HEK293 (cell line): ENCODE data around the gene TCEAL4.

Source experiments
- CTCF ChIA-PET: fragments of 350-600 bp; formaldehyde crosslinking; extraction: SDS; loops from one replicate; lab custom pipeline; 2021; ENCODE audit warnings: antibody characterized with exemption; lab: Yijun Ruan, JAX
- POLR2A ChIA-PET: fragments of 300-600 bp; formaldehyde crosslinking; extraction: SDS; loops from one replicate; lab custom pipeline; 2020; ENCODE audit warnings: antibody characterized with exemption, inconsistent platforms; lab: Yijun Ruan, JAX
- H3K27ac ChIP-seq: fragments of 200-500 bp; sonication (Bioruptor generic); 2 replicates; pipeline ENCODE4 v1.5.1; 2014; ENCODE audit warnings: low read depth, low read length, control low read depth, inconsistent platforms; ENCODE audit errors: extremely low read depth
- H3K36me3 ChIP-seq, 2 experiments: fragments of 200-500 bp in 1 of 2; sonication (Bioruptor generic) in 1 of 2; 1 replicate in 1 of 2; 2 replicates in 1 of 2; pipeline ENCODE4 v1.5.1; 2014 to 2017; ENCODE audit warnings: inconsistent platforms in 2 of 2, low read length in 2 of 2; ENCODE audit not compliant: control insufficient read depth in 2 of 2, insufficient read depth in 1 of 2
- H3K4me1 ChIP-seq: fragments of 200-500 bp; sonication (Bioruptor generic); 2 replicates; pipeline ENCODE4 v1.5.1; 2014; ENCODE audit warnings: mild to moderate bottlenecking, low read length, inconsistent platforms; ENCODE audit not compliant: control insufficient read depth, insufficient read depth
- H3K4me3 ChIP-seq: 2 replicates; pipeline ENCODE4 v1.5.1; 2011; ENCODE audit warnings: low read depth, mild to moderate bottlenecking, control low read depth, low read length, moderate library complexity
- H3K9me3 ChIP-seq: fragments of 200-500 bp; sonication (Bioruptor generic); 2 replicates; pipeline ENCODE4 v1.5.1; 2014; ENCODE audit warnings: low read depth, low read length, inconsistent platforms; ENCODE audit not compliant: control insufficient read depth, insufficient read depth
- BCL11B ChIP-seq: fragments of 450-650 bp; formaldehyde crosslinking; IDR thresholded peaks from 2 replicates; pipeline ENCODE4 v1.5.1; 2016; ENCODE audit warnings: low read depth, missing biosample characterization, missing genetic modification characterization
- HIC1 ChIP-seq: fragments of 450-650 bp; formaldehyde crosslinking; IDR thresholded peaks from 2 replicates; pipeline ENCODE4 v1.5.1; 2016; ENCODE audit warnings: missing biosample characterization, missing genetic modification characterization
- KLF8 ChIP-seq: fragments of 450-650 bp; formaldehyde crosslinking; IDR thresholded peaks from 2 replicates; pipeline ENCODE4 v1.5.1; 2016; ENCODE audit warnings: missing biosample characterization, missing genetic modification characterization
- PATZ1 ChIP-seq: fragments of 450-650 bp; formaldehyde crosslinking; IDR thresholded peaks from 2 replicates; pipeline ENCODE4 v1.5.1; 2016; ENCODE audit warnings: missing biosample characterization, missing genetic modification characterization
- PRDM1 ChIP-seq: fragments of 450-650 bp; formaldehyde crosslinking; IDR thresholded peaks from 2 replicates; pipeline ENCODE4; 2016; ENCODE audit warnings: missing biosample characterization, missing genetic modification characterization
- SCRT1 ChIP-seq: fragments of 450-650 bp; formaldehyde crosslinking; IDR thresholded peaks from 2 replicates; pipeline ENCODE4 v1.5.1; 2016; ENCODE audit warnings: missing biosample characterization, missing genetic modification characterization, borderline replicate concordance
- SETDB1 ChIP-seq: IDR thresholded peaks from one replicate; pipeline ENCODE4 v1.6.1; 2017; ENCODE audit warnings: mild to moderate bottlenecking, low read length, moderate library complexity, mixed read lengths; ENCODE audit not compliant: insufficient read length
- TRIM28 ChIP-seq: IDR thresholded peaks from 2 replicates; pipeline ENCODE4 v1.6.1; 2011; ENCODE audit warnings: low read length, control low read depth, borderline replicate concordance
- ZNF10 ChIP-seq: fragments of 450-650 bp; formaldehyde crosslinking; IDR thresholded peaks from 2 replicates; pipeline ENCODE4 v1.5.1; 2017; ENCODE audit warnings: missing biosample characterization, missing genetic modification characterization
- ZNF112 ChIP-seq: fragments of 450-650 bp; formaldehyde crosslinking; IDR thresholded peaks from 2 replicates; pipeline ENCODE4 v1.5.0; 2017; ENCODE audit warnings: missing biosample characterization, missing genetic modification characterization
- ZNF132 ChIP-seq: fragments of 450-650 bp; formaldehyde crosslinking; IDR thresholded peaks from 2 replicates; pipeline ENCODE4 v1.5.1; 2017; ENCODE audit warnings: missing biosample characterization, missing genetic modification characterization, borderline replicate concordance
- ZNF133 ChIP-seq: fragments of 450-650 bp; formaldehyde crosslinking; IDR thresholded peaks from 2 replicates; pipeline ENCODE4 v1.5.1; 2016; ENCODE audit warnings: missing biosample characterization, missing genetic modification characterization
- ZNF148 ChIP-seq: fragments of 450-650 bp; formaldehyde crosslinking; IDR thresholded peaks from 2 replicates; pipeline ENCODE4 v1.5.0; 2017; ENCODE audit warnings: missing biosample characterization, missing genetic modification characterization, borderline replicate concordance
- ZNF157 ChIP-seq: fragments of 450-650 bp; formaldehyde crosslinking; IDR thresholded peaks from 2 replicates; pipeline ENCODE4 v1.5.1; 2016; ENCODE audit warnings: missing biosample characterization, missing genetic modification characterization
- ZNF175 ChIP-seq: fragments of 450-650 bp; formaldehyde crosslinking; IDR thresholded peaks from 2 replicates; pipeline ENCODE4 v1.5.1; 2016; ENCODE audit warnings: missing biosample characterization, missing genetic modification characterization
- ZNF513 ChIP-seq: fragments of 450-650 bp; IDR thresholded peaks from 2 replicates; pipeline ENCODE4 v1.5.1; 2018; ENCODE audit warnings: missing biosample characterization, missing genetic modification characterization
- ZNF549 ChIP-seq: fragments of 450-650 bp; IDR thresholded peaks from 2 replicates; pipeline ENCODE4 v1.5.1; 2018; ENCODE audit warnings: missing biosample characterization, missing genetic modification characterization, mild to moderate bottlenecking, inconsistent platforms, moderate library complexity
- ZNF629 ChIP-seq: fragments of 450-650 bp; formaldehyde crosslinking; IDR thresholded peaks from 2 replicates; pipeline ENCODE4 v1.5.1; 2017; ENCODE audit warnings: missing biosample characterization, missing genetic modification characterization
- ZSCAN23 ChIP-seq: fragments of 450-650 bp; formaldehyde crosslinking; IDR thresholded peaks from 2 replicates; pipeline ENCODE4 v1.5.1; 2016; ENCODE audit warnings: missing biosample characterization, missing genetic modification characterization
- ZXDB ChIP-seq: fragments of 450-650 bp; formaldehyde crosslinking; IDR thresholded peaks from 2 replicates; pipeline ENCODE4 v1.5.1; 2016; ENCODE audit warnings: missing biosample characterization, missing genetic modification characterization
- TF ChIP-seq, protein P1 (sequence below): IDR thresholded peaks from 2 replicates; pipeline ENCODE4 v1.6.1; 2011; ENCODE audit warnings: mild to moderate bottlenecking, low read depth, low read length, borderline replicate concordance
- TF ChIP-seq, protein P2 (sequence below): fragments of 450-650 bp; formaldehyde crosslinking; IDR thresholded peaks from 2 replicates; pipeline ENCODE4 v1.5.1; 2016; ENCODE audit warnings: missing biosample characterization, missing genetic modification characterization

TCEAL4 gene

DNA sequence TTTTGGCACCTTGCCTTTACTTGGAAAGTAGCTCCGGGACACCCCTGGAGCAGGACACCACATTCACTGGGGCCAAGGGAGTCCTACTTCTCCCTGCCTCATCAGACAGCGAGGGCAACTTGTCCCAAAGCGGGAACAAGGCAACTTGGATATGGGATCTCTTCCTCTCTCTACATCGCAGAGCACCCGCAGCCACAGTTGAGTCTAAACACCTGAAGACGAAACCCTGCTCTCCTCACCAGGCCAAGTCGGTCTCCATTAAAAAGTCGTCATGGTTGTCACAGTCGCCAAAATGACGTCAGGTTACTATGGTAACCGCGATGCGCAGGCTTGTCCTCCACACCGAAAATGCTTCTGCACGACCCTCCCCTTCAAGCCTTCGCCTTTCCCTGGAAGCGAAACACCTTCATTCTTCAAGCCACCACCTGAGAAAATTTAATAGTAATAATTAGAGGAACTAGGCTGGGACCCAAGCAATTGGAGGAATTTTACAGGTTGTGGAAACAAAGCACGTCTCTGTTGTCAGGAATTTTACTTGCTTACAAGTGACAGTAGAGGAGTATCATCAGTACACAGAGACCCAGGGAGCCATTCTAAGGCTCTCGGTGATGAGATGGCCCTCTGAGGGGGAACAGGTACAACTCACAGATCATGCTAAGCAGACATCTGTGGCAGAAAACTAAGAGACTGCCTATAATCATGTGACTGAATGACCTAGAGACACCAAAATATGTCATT, 30.5 kb upstream of the TCEAL4 start (continued):
- TF ChIP-seq HIC1 (tag by site-specific recombination) (no peak), ZNF133 (tag by site-specific recombination) (no peak), SETDB1 (no peak), ZNF175 (tag by site-specific recombination) (no peak), BCL11B (tag by site-specific recombination) (no peak), ZNF629 (tag by site-specific recombination) (peak; percentile 86), ZNF10 (tag by site-specific recombination) (0 out of 2 replicates have a peak, but pooled peaks have one; percentile 13), KLF8 (tag by site-specific recombination) (no peak), PATZ1 (tag by site-specific recombination) (no peak), ZNF132 (tag by site-specific recombination) (no peak), ZNF112 (tag by site-specific recombination) (no peak), ZNF148 (tag by site-specific recombination) (no peak), ZSCAN23 (tag by site-specific recombination) (no peak), ZXDB (tag by site-specific recombination) (peak; percentile 48; the same call in 1 of the 2 replicates), PRDM1 (tag by site-specific recombination) (no peak), TRIM28 (no peak)
- TF ChIP-seq, protein P1, sequence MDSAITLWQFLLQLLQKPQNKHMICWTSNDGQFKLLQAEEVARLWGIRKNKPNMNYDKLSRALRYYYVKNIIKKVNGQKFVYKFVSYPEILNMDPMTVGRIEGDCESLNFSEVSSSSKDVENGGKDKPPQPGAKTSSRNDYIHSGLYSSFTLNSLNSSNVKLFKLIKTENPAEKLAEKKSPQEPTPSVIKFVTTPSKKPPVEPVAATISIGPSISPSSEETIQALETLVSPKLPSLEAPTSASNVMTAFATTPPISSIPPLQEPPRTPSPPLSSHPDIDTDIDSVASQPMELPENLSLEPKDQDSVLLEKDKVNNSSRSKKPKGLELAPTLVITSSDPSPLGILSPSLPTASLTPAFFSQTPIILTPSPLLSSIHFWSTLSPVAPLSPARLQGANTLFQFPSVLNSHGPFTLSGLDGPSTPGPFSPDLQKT: no peak

- CTCF ChIA-PET: interaction anchor here (1.0 kb wide), 1 partner anchor 72 kb away, joined by 3 read pairs; the partner anchor contains the start of gene TCEAL1
- POLR2A ChIA-PET: no interaction called here
- Histone ChIP-seq H3K9me3 (no peaks in the 10 kb centered on the region), H3K4me3 (no peak overlapping the region), H3K27ac (no peak overlapping the region), H3K4me1 (no peaks in the 10 kb centered on the region), H3K36me3 (no peaks in the 10 kb centered on the region)
- TF ChIP-seq SCRT1 (tag by site-specific recombination) (no peak), ZNF513 (tag by site-specific recombination) (no peak), ZNF157 (tag by site-specific recombination) (no peak), ZNF629 (tag by site-specific recombination) (no peak), ZNF549 (tag by site-specific recombination) (no peak)
- TF ChIP-seq, protein P2, sequence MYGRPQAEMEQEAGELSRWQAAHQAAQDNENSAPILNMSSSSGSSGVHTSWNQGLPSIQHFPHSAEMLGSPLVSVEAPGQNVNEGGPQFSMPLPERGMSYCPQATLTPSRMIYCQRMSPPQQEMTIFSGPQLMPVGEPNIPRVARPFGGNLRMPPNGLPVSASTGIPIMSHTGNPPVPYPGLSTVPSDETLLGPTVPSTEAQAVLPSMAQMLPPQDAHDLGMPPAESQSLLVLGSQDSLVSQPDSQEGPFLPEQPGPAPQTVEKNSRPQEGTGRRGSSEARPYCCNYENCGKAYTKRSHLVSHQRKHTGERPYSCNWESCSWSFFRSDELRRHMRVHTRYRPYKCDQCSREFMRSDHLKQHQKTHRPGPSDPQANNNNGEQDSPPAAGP (tag by site-specific recombination): no peak
Observed at GRCh38 chrX:103556963-103557612, 28.2 kb upstream of the TCEAL4 start.
